Activated B cell treated with CpG ODN at 0.5 μM for 24 hours (primary cell): ENCODE data around the gene FHAD1. TPM values are rescaled to one million over a fixed set of nuclear protein-coding genes. Genes with fewer than 3 reads are reported as not detected.
A peak's percentile ranks its signal among the peaks of the same experiment; 100 is the strongest.

ENCODE experiments used
- ATAC-seq: fragments of 200-7000 bp; cut with Tn5 transposase; one replicate; pipeline ENCODE4 v1.10.0; 2021; ENCODE audit warnings: low read depth, mild to moderate bottlenecking, moderate library complexity
- CTCF ChIA-PET: fragments of 350-600 bp; sonication (Branson Sonifier 250); formaldehyde crosslinking; loops from one replicate; lab custom pipeline; 2021; ENCODE audit warnings: antibody characterized with exemption; lab: Charles Lee
- POLR2A ChIA-PET: fragments of 350-600 bp; sonication (Branson Sonifier 250); formaldehyde crosslinking; loops from one replicate; lab custom pipeline; 2021; ENCODE audit warnings: antibody characterized with exemption; lab: Charles Lee
- DNase-seq: peaks from one replicate; pipeline ENCODE4 v3.0.0; 2022
- H3K27ac Mint-ChIP-seq: one replicate; pipeline ENCODE4 v1.8.0; 2020; ENCODE audit warnings: mixed read lengths
- H3K27me3 Mint-ChIP-seq: one replicate; pipeline ENCODE4 v1.8.0; 2021; ENCODE audit warnings: mixed read lengths
- H3K36me3 Mint-ChIP-seq: one replicate; pipeline ENCODE4 v1.8.0; 2021; ENCODE audit warnings: low read depth, mixed read lengths
- H3K4me1 Mint-ChIP-seq: one replicate; pipeline ENCODE4 v1.8.0; 2021; ENCODE audit warnings: mixed read lengths
- H3K4me3 Mint-ChIP-seq: one replicate; pipeline ENCODE4 v1.8.0; 2020; ENCODE audit warnings: mild to moderate bottlenecking, mixed read lengths
- H3K9me3 Mint-ChIP-seq: one replicate; pipeline ENCODE4 v1.8.0; 2020; ENCODE audit warnings: mixed read lengths
- intact Hi-C: fragments of 100-400 bp; cut with micrococcal nuclease; formaldehyde crosslinking; loops from one replicate; pipeline ENCODE4 v1.15.1; 2024
- total RNA-seq: library from RNA; stranded (reverse); gene quantifications from 2 replicates; pipeline ENCODE4 v1.2.3, GENCODE V29; 2022
- TF ChIP-seq, protein P1 (sequence below): fragments of 200-600 bp; IDR thresholded peaks from one replicate; pipeline ENCODE4 v1.8.0; 2022; ENCODE audit warnings: antibody characterized with exemption, mild to moderate bottlenecking

FHAD1 gene
- total RNA-seq, 1 donor from 2014 or later = not detected

DNA sequence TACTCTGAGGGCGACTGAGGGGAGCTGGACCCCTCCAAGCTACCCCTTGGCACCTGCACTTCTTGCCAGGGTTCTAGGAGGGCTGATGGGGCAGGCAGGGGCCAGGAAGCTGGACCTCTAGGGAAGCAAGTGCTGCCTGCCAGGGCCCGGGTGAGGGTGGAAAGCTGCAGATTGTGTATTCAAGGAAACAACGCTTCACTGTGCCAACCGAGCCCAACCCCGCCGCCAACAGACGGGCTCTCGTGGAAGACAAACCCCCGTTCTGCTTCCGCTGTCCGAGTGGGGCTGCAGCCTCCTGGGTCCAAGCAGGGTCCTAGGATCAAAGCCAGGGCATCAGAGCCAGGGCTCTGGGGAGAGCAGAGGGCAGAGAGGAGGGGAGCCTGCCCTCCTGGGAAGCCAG is 165.8 kb downstream of the FHAD1 start:
- ChIA-PET CTCF (interaction anchor here (1.5 to 2.0 kb wide), 2 partner anchors 19 to 90 kb away, joined by 4 to 5 read pairs; no protein-coding TSS in a partner anchor), POLR2A (interaction anchor here (1.7 kb wide), 1 partner anchor 19 kb away, joined by 3 read pairs; no protein-coding TSS in a partner anchor)
- Mint-ChIP-seq H3K27me3 (no peaks in the 10 kb centered on the region), H3K4me1 (peaks cover 74% of the 10 kb centered on the region), H3K4me3 (no peak overlapping the region), H3K36me3 (peaks cover 14% of the 10 kb centered on the region), H3K27ac (no peak overlapping the region), H3K9me3 (no peaks in the 10 kb centered on the region)
- TF ChIP-seq, protein P1, sequence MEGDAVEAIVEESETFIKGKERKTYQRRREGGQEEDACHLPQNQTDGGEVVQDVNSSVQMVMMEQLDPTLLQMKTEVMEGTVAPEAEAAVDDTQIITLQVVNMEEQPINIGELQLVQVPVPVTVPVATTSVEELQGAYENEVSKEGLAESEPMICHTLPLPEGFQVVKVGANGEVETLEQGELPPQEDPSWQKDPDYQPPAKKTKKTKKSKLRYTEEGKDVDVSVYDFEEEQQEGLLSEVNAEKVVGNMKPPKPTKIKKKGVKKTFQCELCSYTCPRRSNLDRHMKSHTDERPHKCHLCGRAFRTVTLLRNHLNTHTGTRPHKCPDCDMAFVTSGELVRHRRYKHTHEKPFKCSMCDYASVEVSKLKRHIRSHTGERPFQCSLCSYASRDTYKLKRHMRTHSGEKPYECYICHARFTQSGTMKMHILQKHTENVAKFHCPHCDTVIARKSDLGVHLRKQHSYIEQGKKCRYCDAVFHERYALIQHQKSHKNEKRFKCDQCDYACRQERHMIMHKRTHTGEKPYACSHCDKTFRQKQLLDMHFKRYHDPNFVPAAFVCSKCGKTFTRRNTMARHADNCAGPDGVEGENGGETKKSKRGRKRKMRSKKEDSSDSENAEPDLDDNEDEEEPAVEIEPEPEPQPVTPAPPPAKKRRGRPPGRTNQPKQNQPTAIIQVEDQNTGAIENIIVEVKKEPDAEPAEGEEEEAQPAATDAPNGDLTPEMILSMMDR = no peak
- DNase-seq = no peak
- intact Hi-C loops = no loop called here
- no peak for ATAC-seq

DNA sequence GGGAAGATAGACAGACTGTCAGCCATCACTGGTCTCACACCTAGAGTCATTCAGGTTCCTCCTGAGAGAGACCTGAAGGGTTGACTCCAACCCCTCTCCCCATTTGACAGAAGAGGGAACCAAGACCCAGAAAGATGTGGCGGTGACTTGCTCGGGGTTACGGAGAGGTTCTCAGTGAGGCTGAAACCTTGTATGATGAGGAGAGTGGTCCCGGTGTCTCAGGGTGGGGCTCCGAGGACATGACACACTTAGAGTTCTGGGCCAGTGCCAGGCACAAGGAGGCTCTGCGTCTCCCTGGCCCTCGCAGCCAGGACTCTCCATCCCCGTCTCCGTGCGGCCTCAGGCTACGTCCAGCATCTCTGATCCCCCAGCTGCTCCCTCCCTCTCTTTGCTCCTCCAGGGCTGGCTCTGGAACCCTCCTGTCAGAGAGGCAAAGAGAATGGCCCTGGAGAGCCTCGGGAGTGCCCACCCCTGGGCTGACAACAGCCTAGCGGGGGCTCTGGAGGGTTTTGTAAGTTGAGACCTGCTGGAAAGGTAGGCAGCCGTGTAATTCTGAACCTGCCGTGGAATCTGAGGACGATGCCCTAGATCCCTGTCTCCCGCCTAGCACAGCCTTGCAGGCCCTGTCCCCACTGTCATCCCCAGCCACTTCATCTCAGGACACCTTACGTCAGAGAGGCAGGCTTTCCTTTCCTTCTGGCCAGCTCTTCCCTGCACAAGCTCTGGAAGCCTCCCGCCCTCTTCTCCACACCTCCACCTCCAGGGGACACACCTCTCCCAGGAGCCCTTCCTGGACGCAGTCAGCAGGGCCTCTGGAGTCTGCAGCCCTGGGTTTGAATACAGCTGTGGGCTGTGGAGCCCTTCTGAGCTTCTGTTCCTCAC is 166.8 kb downstream of the FHAD1 start:
- ATAC-seq (no peak), DNase-seq (no peak)
- CTCF ChIA-PET = no interaction called here
- H3K4me3 Mint-ChIP-seq = no peak overlapping the region
- H3K27me3 Mint-ChIP-seq = no peaks in the 10 kb centered on the region
- intact Hi-C loops = no loop called here
- no peaks in the 10 kb centered on the region for H3K9me3 Mint-ChIP-seq
- TF ChIP-seq, protein P1 = no peak
- H3K36me3 Mint-ChIP-seq = peaks cover 16% of the 10 kb centered on the region
- POLR2A ChIA-PET = no interaction called here
- peaks cover 78% of the 10 kb centered on the region for H3K4me1 Mint-ChIP-seq
- no peak overlapping the region for H3K27ac Mint-ChIP-seq

DNA sequence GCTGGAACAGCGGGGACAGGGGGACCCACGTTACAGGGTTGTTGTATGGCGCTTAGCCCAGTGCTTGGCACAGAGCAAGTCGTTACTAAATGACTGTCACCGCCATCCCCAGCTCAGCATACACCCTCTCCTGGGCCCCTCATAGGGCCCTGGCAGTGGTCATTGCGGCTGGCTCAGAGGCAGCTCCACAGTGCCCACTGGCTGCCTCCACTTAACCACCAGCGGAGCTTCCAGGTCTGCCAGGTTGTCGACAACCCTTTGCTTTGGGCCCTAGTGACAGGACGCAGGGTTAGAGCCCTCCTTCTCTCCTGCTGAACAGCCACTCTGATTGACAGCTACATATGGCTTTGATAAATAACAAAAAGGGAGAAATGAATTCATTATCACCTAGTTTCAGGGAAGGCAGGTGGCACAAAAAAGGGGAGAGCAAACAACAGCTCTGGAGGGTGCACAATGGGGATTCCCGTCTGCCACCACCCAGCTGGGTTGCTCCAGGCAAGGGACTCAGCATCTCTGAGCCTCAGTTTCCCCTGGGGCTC is 167.5 kb downstream of the FHAD1 start:
- peaks cover 74% of the 10 kb centered on the region for H3K4me1 Mint-ChIP-seq
- intact Hi-C loops = no loop called here
- no peaks in the 10 kb centered on the region for H3K9me3 Mint-ChIP-seq
- H3K27me3 Mint-ChIP-seq = no peaks in the 10 kb centered on the region
- TF ChIP-seq, protein P1 = no peak
- peak overlapping the region; percentile 35 for H3K27ac Mint-ChIP-seq
- H3K36me3 Mint-ChIP-seq = peaks cover 16% of the 10 kb centered on the region
- DNase-seq (no peak), ATAC-seq (no peak)
- no peak overlapping the region for H3K4me3 Mint-ChIP-seq
- ChIA-PET POLR2A (no interaction called here), CTCF (no interaction called here)

DNA sequence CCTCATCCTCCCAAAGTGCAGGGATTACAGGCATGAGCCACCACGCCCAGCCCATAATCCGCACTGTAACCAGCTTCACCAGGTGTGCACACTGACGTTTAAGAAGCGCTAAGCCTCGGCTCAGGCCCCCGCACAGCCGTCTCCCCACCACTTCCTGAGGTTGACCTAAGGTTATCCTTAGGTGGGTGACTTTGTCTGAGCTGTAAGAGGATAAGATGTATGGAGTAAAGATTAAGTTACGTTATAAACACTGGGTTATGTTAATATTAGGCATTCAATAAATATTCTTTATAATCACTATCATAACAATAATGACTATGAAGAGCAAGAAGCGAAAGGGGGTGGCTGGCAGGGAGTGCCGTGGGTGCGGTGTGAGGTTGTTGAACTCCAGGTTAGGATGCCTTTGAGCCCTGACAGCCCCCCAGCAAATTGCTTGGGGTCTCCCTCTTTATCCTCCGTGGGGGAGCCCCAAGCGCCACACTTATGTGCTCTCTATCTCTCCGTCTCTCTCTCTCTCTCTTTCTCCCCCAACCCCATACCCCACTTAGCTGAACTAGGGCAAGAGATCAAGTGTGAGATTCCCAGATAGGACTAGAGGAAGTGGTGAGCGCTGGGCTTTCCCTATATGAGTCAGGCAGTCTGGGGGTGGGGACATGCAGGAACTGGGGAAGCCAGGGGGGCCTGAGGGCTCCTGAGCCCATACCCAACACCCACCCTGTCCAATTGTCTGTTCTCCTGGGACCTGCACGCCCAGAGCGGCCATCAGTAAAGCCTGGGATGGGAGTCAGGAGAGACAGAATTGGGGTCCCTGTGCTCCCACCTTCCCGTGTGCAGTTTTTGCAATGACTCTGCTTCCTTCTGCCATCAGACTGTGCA is 170.3 kb downstream of the FHAD1 start:
- Mint-ChIP-seq H3K27ac (peak overlapping the region; percentile 86), H3K27me3 (no peaks in the 10 kb centered on the region), H3K36me3 (peaks cover 22% of the 10 kb centered on the region), H3K4me1 (peaks cover 58% of the 10 kb centered on the region), H3K9me3 (no peaks in the 10 kb centered on the region), H3K4me3 (peak overlapping the region; percentile 61)
- POLR2A ChIA-PET = interaction anchor here (0.6 to 1.8 kb wide), 3 partner anchors 8 to 1852 kb away, joined by 3 to 4 read pairs (median 3); partner anchors contain the start of gene EFHD2
- ATAC-seq (peak; percentile 59), DNase-seq (peak; percentile 40)
- TF ChIP-seq, protein P1 = no peak
- CTCF ChIA-PET = interaction anchor here (0.6 to 1.3 kb wide), 3 partner anchors 18 to 267 kb away, joined by 3 to 4 read pairs (median 4); no protein-coding TSS in a partner anchor
- intact Hi-C loops = loop anchor here (1.0 to 2.0 kb wide), 2 partner anchors 8 to 14 kb away; partner anchors contain the start of gene EFHD2
